K562 (cell line): ENCODE results near the gene STX7. TPM values are rescaled to one million over a fixed set of nuclear protein-coding genes. Genes with fewer than 3 reads are reported as not detected.

Source experiments
- ATAC-seq: fragments of 200-7000 bp; cut with Tn5 transposase; 3 replicates; pipeline ENCODE4 v1.9.1; 2020; ENCODE audit warnings: moderate library complexity
- BruUV-seq: library from RNA; stranded (reverse); fragments of 400-500 nt; replicated peaks from 2 replicates; lab custom pipeline; 2021; lab: Mats Ljungman, UMichigan
- CTCF ChIA-PET: fragments of 300-600 bp; formaldehyde crosslinking; extraction: SDS; loops from one replicate; lab custom pipeline; 2021; ENCODE audit warnings: low intra/inter-chr PET ratio; lab: Yijun Ruan, JAX
- POLR2A ChIA-PET: fragments of 300-600, 350-650 bp; sonication (Branson Sonifier 250); formaldehyde crosslinking; extraction: SDS; loops from one replicate; lab custom pipeline; 2021; ENCODE audit warnings: antibody characterized with exemption, inconsistent platforms; lab: Yijun Ruan, JAX
- DNase-seq, 4 experiments: peaks; one replicate each; pipeline versions ENCODE4 v3.0.0 to v3.0.0-alpha.2; 2011 to 2018; ENCODE audit warnings: low spot score in 3 of 4, mixed read lengths in 3 of 4; ENCODE audit errors: extremely low read depth in 1 of 4
- FAIRE-seq: peaks from 2 replicates; lab custom pipeline; 2011; peaks lifted over from hg19 to GRCh38; lab: Jason Lieb, UNC
- H2AFZ ChIP-seq: 2 replicates; pipeline ENCODE4 v1.6.0; 2011; ENCODE audit warnings: low read depth, low read length, control low read depth, inconsistent platforms
- H3K27ac ChIP-seq: fragments of 200-600 bp; 3 replicates; pipeline ENCODE4 v1.8.0; 2011; ENCODE audit warnings: low read depth, mild to moderate bottlenecking, control low read depth, inconsistent platforms, low read length, moderate library complexity, mixed read lengths; ENCODE audit errors: extremely low read depth
- H3K27me3 ChIP-seq, 2 experiments: fragments of 300-600 bp in 1 of 2; 2 replicates in 1 of 2; 3 replicates in 1 of 2; pipeline versions ENCODE4 v1.6.0 to v1.8.0; 2011; ENCODE audit warnings: inconsistent platforms in 2 of 2, low read length in 2 of 2, mild to moderate bottlenecking in 1 of 2, mixed read lengths in 1 of 2, moderate library complexity in 1 of 2; ENCODE audit not compliant: control insufficient read depth in 2 of 2, insufficient read depth in 2 of 2
- H3K36me3 ChIP-seq: fragments of 300-600 bp; 3 replicates; pipeline ENCODE4 v1.8.0; 2011; ENCODE audit warnings: mild to moderate bottlenecking, low read length, inconsistent platforms; ENCODE audit not compliant: control insufficient read depth, insufficient read depth
- H3K4me1 ChIP-seq, 2 experiments: fragments of 200-600 bp in 1 of 2; replicated peaks in 1 of 2; 2 replicates in 1 of 2; 3 replicates in 1 of 2; pipeline versions ENCODE4 v1.5.1 to v1.8.0; 2011; ENCODE audit warnings: inconsistent platforms in 2 of 2, low read length in 2 of 2, mild to moderate bottlenecking in 1 of 2, mixed read lengths in 1 of 2, moderate library complexity in 1 of 2; ENCODE audit not compliant: control insufficient read depth in 2 of 2, insufficient read depth in 2 of 2
- H3K4me2 ChIP-seq: 2 replicates; pipeline ENCODE4 v1.6.1; 2011; ENCODE audit warnings: low read length, control low read depth, inconsistent platforms, mixed read lengths; ENCODE audit not compliant: insufficient read depth
- H3K4me3 ChIP-seq: fragments of 200-600 bp; sonication (generic), shearing (Covaris generic); 2 replicates; pipeline ENCODE4 v1.5.1; 2016; ENCODE audit warnings: control low read depth, inconsistent platforms
- H3K79me2 ChIP-seq: fragments of 200-600 bp; 3 replicates; pipeline ENCODE4 v1.8.0; 2011; ENCODE audit warnings: low read length, inconsistent platforms; ENCODE audit not compliant: control insufficient read depth, insufficient read depth
- H3K9ac ChIP-seq, 2 experiments: 2 replicates each; pipeline versions ENCODE4 v1.6.0 to v1.6.1; 2011; ENCODE audit warnings: low read depth in 2 of 2, low read length in 2 of 2, control low read depth in 1 of 2, inconsistent platforms in 1 of 2, mild to moderate bottlenecking in 1 of 2, mixed read lengths in 1 of 2; ENCODE audit not compliant: insufficient read depth in 1 of 2
- H3K9me1 ChIP-seq: one replicate; pipeline ENCODE4 v1.6.0; 2011; ENCODE audit warnings: inconsistent platforms, mild to moderate bottlenecking, low read length, moderate library complexity; ENCODE audit not compliant: control insufficient read depth, insufficient read depth
- H3K9me3 ChIP-seq: replicated peaks from 2 replicates; pipeline ENCODE4 v1.5.1; 2011; ENCODE audit warnings: low read depth, low read length, inconsistent platforms; ENCODE audit not compliant: control insufficient read depth, insufficient read depth
- H4K20me1 ChIP-seq: replicated peaks from 2 replicates; pipeline ENCODE4 v1.6.1; 2011; ENCODE audit warnings: low read length, inconsistent platforms, mixed read lengths; ENCODE audit not compliant: control insufficient read depth, insufficient read depth
- FUS ChIP-seq: fragments of 200-400 bp; formaldehyde crosslinking; optimal IDR thresholded peaks from 2 replicates; pipeline ENCODE3; 2017; ENCODE audit warnings: low read depth, low read length
- GABPA ChIP-seq: fragments of 200-800 bp; sonication (Bioruptor generic); conservative IDR thresholded peaks from 2 replicates; pipeline ENCODE4 v1.6.1; 2016; ENCODE audit warnings: low read depth, missing genetic modification characterization, missing compliant biosample characterization
- TAL1 ChIP-seq: fragments of 450-650 bp; IDR thresholded peaks from 2 replicates; pipeline ENCODE4 v1.6.1; 2016; ENCODE audit warnings: mild to moderate bottlenecking
- TEAD1 ChIP-seq, 2 experiments: fragments of 450-650 bp in 1 of 2; sonication (generic) in 1 of 2; formaldehyde crosslinking; IDR thresholded peaks; 2 replicates each; pipeline versions ENCODE4 v1.4.0 to v1.8.0; 2020 to 2022; ENCODE audit warnings: mild to moderate bottlenecking in 2 of 2, missing genetic modification reagents in 1 of 2
- ZNF518B ChIP-seq: fragments of 250-450 bp; sonication (Bioruptor Pico); IDR thresholded peaks from 2 replicates; pipeline ENCODE4 v1.5.0; 2021; ENCODE audit warnings: mild to moderate bottlenecking, moderate library complexity
- WGBS: fragments of 100-300 bp; shearing (Covaris generic); methylation state at CpG from one replicate; pipeline ENCODE4 v1.1.6; 2016; ENCODE audit warnings: low coverage, mixed read lengths; ENCODE audit not compliant: insufficient coverage; ENCODE audit errors: missing lambda C conversion rate; 5-methylcytosine and 5-hydroxymethylcytosine counted together
- in situ Hi-C: fragments of 300-500 bp; cut with MboI; formaldehyde crosslinking; loops from 4 replicates; pipeline ENCODE4 v1.15.0; 2018; ENCODE audit warnings: inconsistent platforms, mixed read lengths
- intact Hi-C: fragments of 100-400 bp; cut with micrococcal nuclease; formaldehyde crosslinking; loops from 2 replicates; pipeline ENCODE4 v1.14.2; 2022
- polyA plus RNA-seq, 8 experiments: library from polyadenylated mRNA; depleted of rRNA in 4 of 8; stranded (reverse) in 5 of 8; unstranded in 3 of 8; fragments of >200 nt; fragmentation: Nextera tagmentation in 2 of 8; fragmentation: Illumina TruSeq in 1 of 8; extraction: Ambion mirVana in 2 of 8; extraction: Trizol in 1 of 8; gene quantifications; 2 replicates each; pipeline versions ENCODE4 v1.2.1 to v1.2.3, GENCODE V29; 2011 to 2014; ENCODE audit warnings: inconsistent platforms in 1 of 8, missing spikeins in 1 of 8
- total RNA-seq, 7 experiments: library from RNA; depleted of rRNA in 6 of 7; stranded (reverse); fragments of >200 nt in 6 of 7; fragmentation: Illumina TruSeq in 2 of 7; extraction: Trizol in 2 of 7; gene quantifications; 2 replicates each; pipeline versions ENCODE4 v1.2.1 to v1.2.3, GENCODE V29; 2011 to 2021; ENCODE audit warnings: low replicate concordance in 1 of 7

STX7 gene
- total and polyA plus RNA-seq, 9 of the 15 experiments (the other 6 are each of a cell fraction or from before 2014, with no cell fraction given), result 13.0 to 34.4 (median 25.3) TPM

DNA sequence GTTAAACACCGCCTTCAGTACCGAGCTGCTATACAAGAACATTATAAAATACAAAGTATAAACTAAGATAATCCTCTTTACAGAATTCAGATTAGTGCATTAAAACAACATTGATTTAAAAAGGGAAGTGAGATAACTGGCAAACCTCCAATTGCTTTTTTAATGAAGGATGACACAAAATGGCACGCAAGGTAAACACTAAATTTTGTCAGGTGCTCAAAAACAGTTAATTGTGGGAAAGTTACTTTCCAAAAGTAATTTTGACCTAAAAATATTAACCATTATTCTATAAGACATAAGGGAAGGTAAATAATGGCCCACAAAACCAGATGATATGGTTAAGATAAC is 53.3 kb downstream of the STX7 start:
- no TSS peak for BruUV-seq
- H3K4me2 ChIP-seq, result no peak overlapping the region
- DNase-seq (no peak), ATAC-seq (no peak), FAIRE-seq (no peak)
- ChIA-PET POLR2A (no interaction called here), CTCF (no interaction called here)
- H3K27ac ChIP-seq, result no peak overlapping the region
- no peaks in the 10 kb centered on the region for H3K79me2 ChIP-seq
- no peak for TF ChIP-seq GABPA (tag)
- TF ChIP-seq TAL1, result no peak
- TF ChIP-seq FUS, result no peak
- TF ChIP-seq TEAD1 (CRISPR knock-in tag; IDR thresholded peaks at IDR 0.05), result no peak
- TF ChIP-seq ZNF518B (CRISPR knock-in tag), result no peak
- in situ Hi-C loops (no loop called here), intact Hi-C loops (no loop called here)
- no peak overlapping the region for H2AFZ ChIP-seq
- no peak overlapping the region for H3K4me3 ChIP-seq
- H3K9me1 ChIP-seq, result no peaks in the 10 kb centered on the region
- H3K4me1 ChIP-seq, result no peaks in the 10 kb centered on the region
- whole genome bisulfite sequencing, result 98% methylated on average over 3 of the region's 3 CpGs
- H3K9me3 ChIP-seq, result no peaks in the 10 kb centered on the region
- no peak overlapping the region for H3K9ac ChIP-seq
- no peaks in the 10 kb centered on the region for H4K20me1 ChIP-seq
- no peaks in the 10 kb centered on the region for H3K27me3 ChIP-seq
- H3K36me3 ChIP-seq, result peaks cover 50% of the 10 kb centered on the region
